GM18508 (cell line): ENCODE measurements around the gene PRMT1.

Experiments used
- ATAC-seq: cut with Tn5 transposase; IDR thresholded peaks from one replicate; pipeline ENCODE4 v1.9.1; 2021; ENCODE audit warnings: moderate number of reproducible peaks; ENCODE audit not compliant: insufficient read depth, unreplicated experiment

The PRMT1 gene

DNA sequence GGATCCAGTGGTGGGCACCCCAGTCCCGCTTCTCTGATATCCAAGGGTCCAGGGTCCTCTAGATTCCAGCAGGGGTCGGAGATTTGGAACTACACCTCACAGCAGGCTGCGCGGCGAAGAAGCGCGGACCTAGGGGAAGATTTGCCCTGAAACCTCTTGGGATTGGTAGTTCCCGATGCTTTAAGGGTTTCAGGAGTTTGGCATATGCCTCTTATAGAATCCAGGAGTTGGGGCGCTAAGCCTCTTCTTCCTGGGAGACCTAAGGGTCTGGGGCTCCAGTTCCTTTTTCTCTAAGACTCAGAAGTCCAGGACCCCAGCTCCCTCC, 11.0 kb upstream of the PRMT1 start:
- no peak for ATAC-seq

DNA sequence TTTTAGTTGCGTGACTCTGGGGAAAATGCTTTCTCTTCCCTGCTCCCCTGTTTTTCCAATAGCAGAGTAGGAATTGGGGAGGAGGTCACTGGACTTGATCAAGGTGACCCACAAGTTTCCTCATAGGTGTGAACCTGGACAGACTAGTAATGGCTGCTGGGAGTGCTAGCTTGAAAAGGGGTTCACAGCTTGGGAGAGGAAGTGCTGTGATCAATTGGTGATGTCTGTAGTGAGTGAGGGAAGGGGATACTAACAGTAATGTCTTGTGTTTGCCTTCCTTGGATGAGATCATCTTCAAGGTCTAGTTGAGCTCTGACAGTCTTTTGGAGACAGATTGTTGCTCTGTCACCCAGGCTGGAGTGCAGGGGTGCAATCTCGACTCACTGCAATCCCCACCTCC, 9.6 kb upstream of the PRMT1 start:
- no peak for ATAC-seq

DNA sequence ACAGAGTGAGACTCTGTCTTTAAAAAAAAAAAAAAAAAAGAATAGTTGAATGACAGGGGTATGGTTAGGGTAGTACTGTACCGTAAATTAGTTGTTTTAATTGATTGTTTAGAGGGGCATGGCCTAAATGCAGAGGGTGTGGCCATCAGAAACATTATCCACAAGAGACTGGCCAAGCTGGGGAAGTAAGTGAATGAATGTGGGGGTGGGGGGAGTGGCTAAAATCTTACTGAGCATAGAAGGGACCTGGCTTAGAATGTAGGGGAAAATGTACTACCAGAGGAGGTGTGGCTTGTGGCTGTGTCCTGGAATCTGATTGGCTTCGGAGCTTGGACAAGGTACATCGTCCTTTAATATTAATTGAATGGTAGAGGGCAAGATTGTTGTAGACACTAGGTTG, 7.6 kb upstream of the PRMT1 start:
- no peak for ATAC-seq

DNA sequence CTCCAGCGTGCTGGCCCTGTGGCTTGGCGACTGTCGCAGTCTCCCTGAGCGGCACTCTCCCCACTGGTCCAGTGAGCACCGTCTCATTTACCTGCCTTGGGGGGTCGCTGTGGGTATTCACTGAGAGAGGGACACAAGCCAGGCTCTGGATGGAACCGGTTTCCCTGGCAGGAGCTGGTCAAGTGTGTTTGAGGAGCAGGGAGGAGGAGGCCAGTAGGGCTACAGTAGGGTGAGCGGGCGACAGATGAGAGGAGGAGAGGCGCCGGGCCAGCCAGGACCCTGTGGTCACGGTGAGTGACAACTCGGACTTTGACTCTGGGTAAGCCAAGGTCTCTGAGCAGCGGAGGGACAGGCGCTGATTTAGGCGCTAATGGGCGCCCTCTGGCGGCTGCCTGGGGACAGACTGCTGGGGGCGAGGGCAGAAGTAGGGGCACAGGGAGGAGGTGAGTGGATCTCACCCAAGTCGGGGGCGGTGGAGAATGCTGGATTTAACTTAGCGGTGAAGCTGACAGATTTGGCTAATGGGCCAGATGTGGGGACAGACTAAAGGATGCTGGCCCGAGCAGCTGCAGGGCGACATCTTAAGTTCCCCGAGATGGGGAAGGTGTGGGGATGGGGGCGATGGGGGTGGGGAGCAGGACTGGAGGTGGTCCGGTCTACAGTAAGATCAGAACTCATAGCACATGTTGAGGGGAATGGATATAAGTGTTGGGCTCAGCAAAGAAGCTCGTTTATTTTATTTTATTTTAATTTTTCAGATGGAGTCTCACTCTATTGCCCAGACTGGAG, 4.7 kb upstream of the PRMT1 start:
- ATAC-seq = no peak

DNA sequence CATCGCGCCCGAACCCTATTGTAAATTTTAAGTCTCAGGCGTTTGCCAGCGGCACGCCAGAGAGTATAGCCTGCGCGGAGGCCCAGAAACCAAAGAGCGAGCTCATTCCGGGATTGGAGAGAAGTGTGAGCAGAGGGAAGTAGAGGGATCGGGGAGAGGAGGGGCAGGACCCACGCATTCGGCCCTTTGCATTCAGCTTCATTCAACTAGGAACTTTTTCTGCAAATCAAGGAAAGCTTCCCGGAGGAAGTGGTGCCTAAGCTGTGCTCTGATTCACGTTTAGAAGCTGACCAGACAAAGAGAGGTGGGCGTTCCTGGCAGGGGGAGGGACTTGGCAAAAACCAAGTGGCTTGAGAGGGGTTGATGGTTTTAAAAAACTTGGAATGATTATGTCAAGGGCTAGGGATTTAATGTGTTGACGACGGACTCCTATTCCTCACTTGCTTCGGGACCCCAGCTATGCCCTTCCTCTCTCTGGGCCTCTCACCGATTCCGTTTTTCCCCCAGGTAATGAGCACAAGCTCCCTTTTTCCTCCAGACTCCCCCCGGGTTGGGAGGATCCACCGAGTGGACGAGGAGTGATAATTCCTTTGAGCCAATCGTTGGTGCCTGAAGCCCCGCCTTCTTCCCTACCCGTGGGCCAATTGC, 811 bp upstream of the PRMT1 start:
- peak; percentile 36 for ATAC-seq

DNA sequence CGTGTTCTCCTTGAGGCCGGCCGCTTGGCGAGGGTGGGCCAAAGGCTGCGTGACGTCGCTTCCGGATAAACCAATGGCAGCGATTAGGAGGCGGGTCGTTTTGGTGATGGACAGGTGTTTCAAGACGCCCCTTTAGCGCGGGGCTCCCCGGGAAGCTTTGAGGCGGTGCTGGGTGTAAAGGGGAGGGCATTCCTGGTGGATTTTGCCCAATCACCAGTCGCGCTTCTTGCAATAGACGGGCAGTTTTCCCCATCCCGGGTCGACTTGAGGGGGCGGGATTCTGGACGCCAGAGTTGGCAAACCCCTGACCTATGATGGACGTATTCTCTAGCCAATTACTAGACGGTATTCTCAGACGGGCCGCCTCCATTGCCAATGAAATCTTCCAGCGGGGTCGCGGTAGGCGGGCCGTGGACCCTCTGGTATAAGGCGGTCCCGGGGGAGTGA, 264 bp upstream of the PRMT1 start:
- peak; percentile 38 for ATAC-seq

DNA sequence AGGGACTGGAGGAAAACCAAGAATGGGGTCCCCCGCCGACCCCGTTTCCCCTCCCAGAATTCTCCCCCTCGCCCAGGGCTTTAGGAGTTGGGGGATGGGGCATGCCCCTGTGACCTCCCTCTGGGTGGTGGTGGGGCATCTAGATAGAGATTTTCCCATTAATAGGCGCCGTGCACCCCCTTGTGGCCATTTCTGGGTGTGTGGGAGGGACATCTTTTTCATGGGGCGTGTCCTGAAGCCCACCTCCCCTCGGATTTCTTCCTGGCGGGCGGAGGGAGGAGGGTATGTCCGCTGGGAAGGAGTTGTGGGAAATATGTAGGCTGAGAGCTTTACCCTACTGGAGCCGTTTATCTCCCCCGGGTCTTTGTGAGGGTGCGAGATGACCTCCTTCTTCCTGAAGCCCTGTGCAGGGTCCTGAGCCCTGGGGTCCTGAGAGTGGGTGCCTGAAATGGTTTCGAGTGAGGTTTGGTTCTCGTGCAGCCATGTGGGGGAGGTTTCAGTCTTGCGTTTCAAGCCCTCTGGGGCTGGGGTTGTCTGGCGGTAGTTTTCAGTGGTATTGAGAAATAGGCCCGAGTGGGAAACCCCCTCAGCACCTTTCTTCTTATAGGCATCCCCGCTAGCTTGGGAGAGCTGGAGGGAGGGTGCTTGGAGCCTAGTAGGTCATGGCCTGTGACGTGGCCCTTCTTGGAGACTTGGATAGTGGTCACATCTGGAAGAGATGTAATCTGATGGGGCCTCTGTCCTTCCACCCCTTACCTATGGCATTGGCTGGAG, 1.0 kb downstream of the PRMT1 start:
- ATAC-seq = no peak

DNA sequence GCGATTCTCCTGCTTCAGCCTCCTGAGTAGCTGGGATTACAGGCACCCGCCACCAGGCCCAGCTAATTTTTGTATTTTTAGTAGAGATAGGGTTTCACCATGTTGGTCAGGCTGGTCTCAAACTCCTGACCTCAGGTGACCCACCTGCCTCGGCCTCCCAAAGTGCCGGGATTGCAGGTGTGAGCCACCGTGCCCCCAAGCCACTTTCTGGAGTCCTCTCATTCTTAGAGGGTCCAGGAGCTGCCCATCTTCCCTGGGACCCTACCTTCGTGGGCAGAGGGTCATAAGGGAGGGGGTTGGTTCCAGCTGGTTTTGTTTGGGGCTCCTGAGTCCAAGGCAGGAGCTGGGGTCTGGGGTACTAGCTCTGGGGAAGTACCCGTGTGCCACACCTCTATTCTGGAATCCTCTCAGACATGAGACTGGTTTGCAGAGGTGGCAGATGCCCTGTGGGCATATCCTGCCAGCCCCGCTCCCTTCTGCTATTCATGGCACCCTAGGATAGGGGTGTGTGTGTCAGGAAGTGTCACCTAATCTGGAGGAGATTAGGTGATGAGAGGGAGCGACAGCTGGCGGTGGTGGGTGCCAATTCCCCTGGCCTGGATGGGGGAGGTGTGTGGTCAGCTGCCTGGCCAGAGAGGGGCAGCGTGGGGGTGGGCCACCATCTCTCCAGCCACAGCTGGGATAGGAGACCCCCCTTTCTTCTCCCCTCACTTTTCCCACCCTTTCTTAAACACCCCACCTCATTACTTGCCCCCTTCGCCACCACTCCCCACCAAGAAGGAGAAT, 2.1 kb downstream of the PRMT1 start:
- ATAC-seq = no peak

DNA sequence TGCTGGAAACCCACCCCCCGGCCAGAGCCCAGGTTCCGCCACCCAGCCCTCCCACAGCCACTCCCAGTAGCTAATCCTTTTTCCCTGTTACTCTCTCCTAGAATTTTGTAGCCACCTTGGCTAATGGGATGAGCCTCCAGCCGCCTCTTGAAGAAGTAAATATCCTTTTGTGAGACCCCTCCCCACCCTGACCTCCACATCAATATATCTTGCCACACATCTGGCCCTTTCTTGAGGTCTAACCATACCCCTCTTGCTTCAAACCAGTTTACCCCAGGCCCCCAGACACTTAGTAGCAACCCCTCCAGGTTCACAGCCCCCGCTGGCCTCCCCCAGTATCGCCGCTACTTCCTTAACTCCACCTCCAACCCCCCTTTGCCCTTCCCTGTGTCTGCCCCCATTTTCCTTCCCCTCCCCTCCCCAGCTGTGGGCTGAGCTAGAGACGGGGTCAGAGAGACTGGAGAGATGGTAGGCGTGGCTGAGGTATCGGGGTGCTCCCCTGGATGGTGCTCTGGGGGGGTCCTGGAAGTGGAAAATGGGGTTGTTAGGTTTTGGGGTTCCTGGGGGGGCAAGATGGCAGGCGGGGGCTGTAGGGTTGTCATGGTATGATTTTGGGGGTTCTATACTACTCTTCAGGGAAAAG, 2.8 kb downstream of the PRMT1 start:
- no peak for ATAC-seq

DNA sequence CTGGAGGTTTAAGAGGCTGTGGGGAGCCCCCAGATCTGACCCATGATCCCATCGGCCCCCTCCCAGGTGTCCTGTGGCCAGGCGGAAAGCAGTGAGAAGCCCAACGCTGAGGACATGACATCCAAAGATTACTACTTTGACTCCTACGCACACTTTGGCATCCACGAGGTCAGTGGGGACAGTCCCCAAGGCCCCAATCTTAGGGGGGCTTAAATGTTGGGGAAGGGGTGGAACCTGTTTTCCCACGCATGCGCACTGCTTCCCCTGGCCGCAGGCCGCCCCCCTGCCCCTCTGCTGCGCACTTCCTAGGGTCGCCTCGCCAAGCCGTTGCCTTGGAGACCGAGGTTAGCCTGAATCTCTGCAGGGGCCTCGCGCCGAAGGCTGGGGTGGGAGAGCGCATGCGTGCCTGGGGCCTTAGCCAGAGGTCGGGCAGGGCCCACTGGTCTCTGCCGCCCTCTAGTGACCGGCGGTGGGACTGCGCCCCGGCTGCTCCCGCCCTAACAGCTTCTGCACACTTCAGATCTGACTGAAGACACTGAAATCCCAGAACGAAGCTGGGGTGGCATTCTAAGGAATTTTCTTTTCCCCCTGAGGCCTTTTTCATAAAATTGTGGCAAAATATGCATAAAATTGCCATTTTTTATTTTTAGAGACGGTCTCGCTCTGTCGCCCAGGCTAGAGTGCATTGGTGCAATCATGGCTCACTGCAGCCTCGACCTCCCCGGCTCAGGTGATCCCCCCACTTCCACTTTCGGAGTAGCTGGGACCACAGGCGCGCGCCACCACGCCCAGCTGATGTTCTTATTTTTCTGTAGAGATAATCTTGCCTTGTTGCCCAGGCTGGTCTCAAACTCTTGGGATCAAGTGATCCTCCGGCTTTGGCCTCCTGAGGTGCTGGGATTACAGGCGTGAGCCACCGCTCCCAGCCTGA, 3.6 kb downstream of the PRMT1 start:
- ATAC-seq = no peak

DNA sequence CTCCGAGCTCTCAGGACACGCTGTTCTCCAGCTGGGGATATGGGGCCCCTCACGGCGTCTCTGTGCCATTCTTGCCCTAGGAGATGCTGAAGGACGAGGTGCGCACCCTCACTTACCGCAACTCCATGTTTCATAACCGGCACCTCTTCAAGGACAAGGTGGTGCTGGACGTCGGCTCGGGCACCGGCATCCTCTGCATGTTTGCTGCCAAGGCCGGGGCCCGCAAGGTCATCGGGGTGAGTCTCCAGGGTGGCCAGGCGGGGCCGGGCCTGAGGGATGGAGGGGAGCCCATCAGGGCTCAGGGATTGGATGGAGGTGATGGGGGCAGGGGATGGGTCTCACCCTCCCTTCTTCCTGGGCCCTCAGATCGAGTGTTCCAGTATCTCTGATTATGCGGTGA, 4.8 kb downstream of the PRMT1 start:
- ATAC-seq = no peak

DNA sequence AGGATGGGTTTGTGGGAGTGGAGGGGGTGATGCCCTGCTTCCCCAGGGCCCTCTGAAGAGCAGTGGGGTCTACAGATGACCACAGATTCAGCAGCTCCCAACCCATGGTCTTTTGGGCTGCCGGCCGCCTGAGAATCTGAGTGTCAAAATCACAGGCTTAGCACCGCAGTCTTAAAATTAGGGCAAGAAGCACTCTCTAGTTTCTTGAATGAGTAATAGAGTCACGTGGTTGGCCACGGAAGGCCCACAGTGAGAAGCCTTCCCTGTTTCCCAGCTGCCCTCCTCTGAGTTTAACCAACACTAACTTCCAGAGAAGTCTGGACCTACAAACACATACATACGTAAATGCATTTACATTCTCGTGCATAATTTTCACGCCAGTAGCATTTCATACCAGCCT, 5.2 kb downstream of the PRMT1 start:
- ATAC-seq = no peak

DNA sequence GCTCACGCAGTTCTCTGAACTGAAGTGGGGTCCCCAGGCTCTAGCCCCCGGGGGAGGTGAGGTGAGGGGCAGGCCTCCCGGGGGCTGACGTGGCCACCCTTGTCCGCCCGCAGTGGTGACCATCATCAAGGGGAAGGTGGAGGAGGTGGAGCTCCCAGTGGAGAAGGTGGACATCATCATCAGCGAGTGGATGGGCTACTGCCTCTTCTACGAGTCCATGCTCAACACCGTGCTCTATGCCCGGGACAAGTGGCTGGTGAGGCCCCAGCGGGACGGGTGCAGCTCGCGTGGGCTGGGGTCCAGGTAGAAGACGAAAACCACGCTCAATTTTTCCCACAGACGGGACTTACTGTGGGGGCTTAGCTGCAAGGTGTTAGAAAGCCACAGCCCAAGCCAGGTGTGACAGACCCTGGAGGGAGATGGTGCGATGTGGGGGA, 6.8 kb downstream of the PRMT1 start:
- ATAC-seq = no peak

DNA sequence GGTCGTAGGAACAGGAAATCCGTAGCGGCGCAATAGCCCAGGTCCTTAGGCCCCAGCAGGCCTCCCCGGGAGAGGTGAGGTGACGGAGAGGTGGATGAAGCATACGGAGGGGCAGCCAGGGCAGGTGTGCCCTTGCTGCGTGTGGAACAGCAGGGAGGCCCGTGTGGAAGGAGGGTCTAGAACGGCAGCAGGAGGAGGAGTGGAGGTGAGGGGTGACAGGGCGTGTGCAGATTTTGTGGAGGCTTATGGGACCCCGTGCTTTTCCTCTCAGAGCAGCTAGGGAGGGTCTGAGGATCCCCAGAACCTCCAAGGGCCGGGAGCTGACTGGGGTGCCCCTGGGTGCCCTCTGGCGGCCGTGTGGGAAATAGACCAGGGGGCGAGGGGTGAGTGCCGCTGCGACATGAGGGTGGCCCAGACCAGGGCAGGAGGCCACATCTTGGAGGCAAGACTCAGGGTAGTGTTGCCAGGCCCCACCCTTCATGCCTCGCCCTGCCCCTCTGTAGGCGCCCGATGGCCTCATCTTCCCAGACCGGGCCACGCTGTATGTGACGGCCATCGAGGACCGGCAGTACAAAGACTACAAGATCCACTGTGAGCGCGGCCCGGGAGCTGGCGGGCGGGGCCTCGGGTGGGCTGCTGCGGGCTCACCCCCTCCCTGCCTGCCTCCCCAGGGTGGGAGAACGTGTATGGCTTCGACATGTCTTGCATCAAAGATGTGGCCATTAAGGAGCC, 7.3 kb downstream of the PRMT1 start:
- ATAC-seq = no peak

DNA sequence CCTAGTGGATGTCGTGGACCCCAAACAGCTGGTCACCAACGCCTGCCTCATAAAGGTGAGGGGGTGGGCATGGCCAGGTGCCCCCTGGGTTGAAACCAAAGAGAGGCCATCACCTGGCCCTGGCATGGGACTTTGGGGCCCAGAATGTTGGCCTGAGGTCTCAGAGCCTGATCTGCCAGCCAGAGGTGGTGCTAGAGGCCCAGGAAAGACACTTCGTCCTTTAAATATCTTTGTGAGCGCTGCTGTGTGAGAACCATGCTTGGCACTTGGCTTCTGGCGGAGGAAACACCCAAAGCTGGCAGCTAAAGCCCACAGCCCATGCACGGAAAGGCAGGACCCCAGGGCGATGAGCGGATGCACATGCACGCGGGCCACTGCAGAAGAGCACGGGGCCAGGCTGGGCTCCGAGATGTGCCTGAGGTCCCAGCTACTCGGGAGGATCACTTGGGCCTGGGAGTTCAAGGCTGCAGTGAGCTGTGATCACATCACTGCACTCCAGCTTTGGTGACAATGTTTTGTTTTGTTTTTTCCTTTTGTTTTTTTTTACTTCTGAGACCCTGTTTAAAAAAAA, 8.0 kb downstream of the PRMT1 start:
- no peak for ATAC-seq

DNA sequence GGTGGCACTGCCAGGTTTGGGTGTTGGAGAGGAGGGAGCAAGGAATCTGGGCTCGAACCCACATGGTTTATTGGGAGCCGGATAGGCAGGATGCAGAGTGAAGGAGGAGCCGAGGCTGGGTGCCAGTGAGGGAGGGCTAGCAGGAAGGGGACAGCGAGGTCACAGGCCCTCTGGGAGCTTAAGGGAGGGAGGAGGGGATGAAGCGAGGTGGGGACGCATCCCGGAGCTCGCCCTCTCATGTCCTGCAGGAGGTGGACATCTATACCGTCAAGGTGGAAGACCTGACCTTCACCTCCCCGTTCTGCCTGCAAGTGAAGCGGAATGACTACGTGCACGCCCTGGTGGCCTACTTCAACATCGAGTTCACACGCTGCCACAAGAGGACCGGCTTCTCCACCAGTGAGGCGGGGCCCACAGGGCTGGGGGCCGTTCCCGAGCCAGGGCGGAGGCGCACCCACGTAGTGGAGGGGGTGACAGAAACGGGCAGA, 8.8 kb downstream of the PRMT1 start:
- no peak for ATAC-seq

DNA sequence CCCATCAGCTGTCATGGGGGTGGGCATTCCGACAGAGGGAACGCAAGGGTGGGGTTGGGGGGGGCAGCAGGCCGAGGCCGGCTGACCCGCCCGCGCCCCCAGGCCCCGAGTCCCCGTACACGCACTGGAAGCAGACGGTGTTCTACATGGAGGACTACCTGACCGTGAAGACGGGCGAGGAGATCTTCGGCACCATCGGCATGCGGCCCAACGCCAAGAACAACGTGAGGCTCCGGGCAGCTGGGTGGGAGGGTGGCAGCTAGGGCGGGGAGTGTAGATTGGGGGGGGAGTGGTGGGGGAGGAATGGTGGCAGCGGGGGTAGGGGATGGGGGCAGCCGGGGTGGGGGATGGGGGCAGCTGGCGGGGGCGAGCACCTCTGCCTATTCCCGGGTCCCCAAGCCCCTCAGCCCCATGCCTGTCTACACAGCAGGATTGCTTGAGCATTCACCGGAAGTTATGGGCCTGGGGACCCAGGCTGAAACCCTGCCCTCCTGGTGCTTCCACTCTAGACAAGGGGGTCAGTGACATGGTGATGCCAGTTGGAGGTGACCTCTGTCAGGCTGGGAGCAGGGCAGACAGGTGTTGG, 9.5 kb downstream of the PRMT1 start:
- ATAC-seq = no peak

DNA sequence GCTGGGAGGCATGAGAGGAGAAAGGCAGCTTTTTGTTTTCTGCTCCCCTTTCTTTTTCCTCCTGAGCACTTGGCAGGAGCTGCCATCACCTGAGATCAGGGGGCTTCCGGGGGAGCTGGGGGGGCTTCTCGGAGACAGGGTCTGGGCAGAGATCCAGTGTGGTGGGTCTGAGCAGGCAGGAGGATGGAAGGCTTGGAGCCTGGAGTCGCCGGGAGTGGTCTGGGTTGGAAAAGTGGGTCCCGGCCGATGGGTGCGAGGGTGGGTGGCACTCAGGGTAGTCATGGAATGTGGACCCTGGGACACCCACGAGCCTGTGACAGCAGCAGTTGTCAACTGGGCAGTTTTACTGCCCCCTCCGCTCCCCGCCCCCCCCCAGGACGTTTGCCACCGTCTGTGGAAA, 10.1 kb downstream of the PRMT1 start:
- ATAC-seq = no peak
